Mesothelial cell of epicardium (in vitro differentiated cells): ENCODE measurements around the gene CHMP5. TPM values are rescaled to one million over a fixed set of nuclear protein-coding genes. Genes with fewer than 3 reads are reported as not detected.

Source experiments
- DNase-seq, 2 experiments: peaks; one replicate each; pipeline ENCODE4 v3.0.0; 2021; ENCODE audit warnings: low spot score in 2 of 2; ENCODE audit not compliant: unreplicated experiment in 2 of 2
- H3K27ac Mint-ChIP-seq: 2 replicates; pipeline ENCODE4 v1.8.0; 2021; ENCODE audit warnings: mixed read lengths
- H3K27me3 Mint-ChIP-seq: 2 replicates; pipeline ENCODE4 v1.8.0; 2021; ENCODE audit warnings: low read depth, mixed read lengths
- H3K36me3 Mint-ChIP-seq: 2 replicates; pipeline ENCODE4 v1.8.0; 2021; ENCODE audit warnings: mixed read lengths
- H3K4me1 Mint-ChIP-seq: 2 replicates; pipeline ENCODE4 v1.8.0; 2021; ENCODE audit warnings: mixed read lengths
- H3K4me3 Mint-ChIP-seq: 2 replicates; pipeline ENCODE4 v1.8.0; 2021; ENCODE audit warnings: mild to moderate bottlenecking, moderate library complexity, mixed read lengths
- H3K9me3 Mint-ChIP-seq: 2 replicates; pipeline ENCODE4 v1.8.0; 2021; ENCODE audit warnings: mixed read lengths
- CTCF ChIP-seq: fragments of 200-600 bp; sonication (generic); IDR thresholded peaks from one replicate; pipeline ENCODE4 v1.5.0; 2021; ENCODE audit warnings: antibody characterized with exemption; ENCODE audit not compliant: unreplicated experiment
- total RNA-seq: library from RNA; stranded (reverse); gene quantifications from 3 replicates; pipeline ENCODE4 v1.2.1, GENCODE V29; 2021

CHMP5 gene
- total RNA-seq, 1 donor from 2014 or later = 49.1 TPM

- TF ChIP-seq CTCF = no peak
- Mint-ChIP-seq H3K36me3 (no peaks in the 10 kb centered on the region), H3K4me1 (no peaks in the 10 kb centered on the region), H3K27me3 (peaks cover 24% of the 10 kb centered on the region), H3K27ac (no peak overlapping the region), H3K9me3 (no peaks in the 10 kb centered on the region), H3K4me3 (no peak overlapping the region)
- DNase-seq = no peak
Observed at GRCh38 chr9:33230756-33231622, 33.9 kb upstream of the CHMP5 start.

- Mint-ChIP-seq H3K27ac (no peak overlapping the region), H3K27me3 (peaks cover 29% of the 10 kb centered on the region)
Observed at GRCh38 chr9:33231623-33231942, 33.3 kb upstream of the CHMP5 start.

GRCh38 chr9:33232815-33233214 lies 32.0 kb upstream of the CHMP5 start:
- TF ChIP-seq CTCF = no peak
- Mint-ChIP-seq H3K9me3 (no peaks in the 10 kb centered on the region), H3K27me3 (peaks cover 35% of the 10 kb centered on the region), H3K4me1 (no peaks in the 10 kb centered on the region), H3K36me3 (no peaks in the 10 kb centered on the region), H3K27ac (no peak overlapping the region), H3K4me3 (no peak overlapping the region)
- DNase-seq = no peak

More at GRCh38 chr9:33231623-33231942, 33.3 kb upstream of the CHMP5 start:
- no peak overlapping the region for H3K4me3 Mint-ChIP-seq
- TF ChIP-seq CTCF = no peak
- H3K4me1 Mint-ChIP-seq = no peaks in the 10 kb centered on the region
- no peaks in the 10 kb centered on the region for H3K9me3 Mint-ChIP-seq
- DNase-seq = no peak
- H3K36me3 Mint-ChIP-seq = no peaks in the 10 kb centered on the region

- no peak for TF ChIP-seq CTCF
- H3K36me3 Mint-ChIP-seq = no peaks in the 10 kb centered on the region
- H3K27ac Mint-ChIP-seq = no peak overlapping the region
- no peaks in the 10 kb centered on the region for H3K4me1 Mint-ChIP-seq
- no peaks in the 10 kb centered on the region for H3K9me3 Mint-ChIP-seq
- peaks cover 35% of the 10 kb centered on the region for H3K27me3 Mint-ChIP-seq
- no peak overlapping the region for H3K4me3 Mint-ChIP-seq
- DNase-seq = no peak
Observed at GRCh38 chr9:33233626-33234342, 31.1 kb upstream of the CHMP5 start.

GRCh38 chr9:33234511-33235467 lies 30.1 kb upstream of the CHMP5 start:
- Mint-ChIP-seq H3K4me3 (no peak overlapping the region), H3K36me3 (no peaks in the 10 kb centered on the region), H3K4me1 (peaks cover 4% of the 10 kb centered on the region), H3K27ac (no peak overlapping the region), H3K27me3 (peaks cover 35% of the 10 kb centered on the region), H3K9me3 (no peaks in the 10 kb centered on the region)
- no peak for TF ChIP-seq CTCF
- no peak for DNase-seq
